OCI-LY1 (cell line): ENCODE results near the gene PIP4K2C.
A peak's percentile ranks its signal among the peaks of the same experiment; 100 is the strongest.

Source experiments
- H2AFZ ChIP-seq: fragments of 200-600 bp; sonication (generic), shearing (Covaris generic); 2 replicates; pipeline ENCODE4 v1.6.0; 2014; ENCODE audit warnings: antibody characterized with exemption, mild to moderate bottlenecking, low read length
- H3F3A ChIP-seq: fragments of 200-600 bp; sonication (generic), shearing (Covaris generic); 2 replicates; pipeline ENCODE4 v1.6.0; 2014; ENCODE audit warnings: mild to moderate bottlenecking, antibody characterized with exemption, low read length, moderate library complexity; ENCODE audit not compliant: insufficient read depth
- H3K27ac ChIP-seq: fragments of 200-600 bp; sonication (generic); 2 replicates; pipeline ENCODE4 v1.5.1; 2014; ENCODE audit warnings: low read length, mixed run types, mild to moderate bottlenecking, low read depth; ENCODE audit not compliant: poor library complexity, severe bottlenecking
- H3K27me3 ChIP-seq: fragments of 200-600 bp; sonication (generic); 2 replicates; pipeline ENCODE4 v1.6.0; 2014; ENCODE audit warnings: antibody characterized with exemption, mild to moderate bottlenecking, low read length, moderate library complexity; ENCODE audit not compliant: insufficient read depth
- H3K36me3 ChIP-seq: fragments of 200-600 bp; sonication (generic); 2 replicates; pipeline ENCODE4 v1.6.1; 2014; ENCODE audit warnings: mild to moderate bottlenecking, antibody characterized with exemption, low read length, moderate library complexity, mixed read lengths; ENCODE audit not compliant: insufficient read depth
- H3K4me1 ChIP-seq: fragments of 200-600 bp; sonication (generic); 2 replicates; pipeline ENCODE4 v1.5.1; 2014; ENCODE audit warnings: mild to moderate bottlenecking, low read length, moderate library complexity; ENCODE audit not compliant: insufficient read depth, severe bottlenecking
- H3K4me2 ChIP-seq: fragments of 200-600 bp; sonication (generic), shearing (Covaris generic); 2 replicates; pipeline ENCODE4 v1.6.1; 2014; ENCODE audit warnings: low read length
- H3K4me3 ChIP-seq: fragments of 200-600 bp; sonication (generic); 2 replicates; pipeline ENCODE4 v1.5.1; 2014; ENCODE audit warnings: low read length, low read depth, mild to moderate bottlenecking, mixed read lengths; ENCODE audit not compliant: poor library complexity, severe bottlenecking
- H3K79me2 ChIP-seq: fragments of 200-600 bp; shearing (Covaris generic); 2 replicates; pipeline ENCODE4 v1.6.1; 2016; ENCODE audit warnings: mixed run types, low read length, mixed read lengths; ENCODE audit not compliant: insufficient read depth
- H3K9ac ChIP-seq: fragments of 200-600 bp; sonication (generic), shearing (Covaris generic); 2 replicates; pipeline ENCODE4 v1.6.1; 2014; ENCODE audit warnings: mild to moderate bottlenecking, low read length, mixed read lengths
- H3K9me2 ChIP-seq: fragments of 200-600 bp; sonication (generic), shearing (Covaris generic); 2 replicates; pipeline ENCODE4 v1.6.1; 2014; ENCODE audit warnings: low read depth, mild to moderate bottlenecking, low read length, mixed read lengths
- H3K9me3 ChIP-seq: fragments of 200-600 bp; shearing (Covaris generic); 2 replicates; pipeline ENCODE4 v1.6.1; 2014; ENCODE audit warnings: low read length, mixed read lengths
- H4K20me1 ChIP-seq: fragments of 200-600 bp; sonication (generic), shearing (Covaris generic); 2 replicates; pipeline ENCODE4 v1.6.0; 2016; ENCODE audit warnings: mild to moderate bottlenecking, low read length; ENCODE audit not compliant: insufficient read depth
- CTCF ChIP-seq: fragments of 200-600 bp; sonication (generic), shearing (Covaris generic); IDR thresholded peaks from 2 replicates; pipeline ENCODE4 v1.5.1; 2017; ENCODE audit warnings: mild to moderate bottlenecking, antibody characterized with exemption, low read length, moderate library complexity, mixed read lengths
- EZH2 ChIP-seq: fragments of 200-600 bp; sonication (generic), shearing (Covaris generic); IDR thresholded peaks from 2 replicates; pipeline ENCODE4 v1.8.0; 2017; ENCODE audit warnings: borderline replicate concordance, mixed run types, mild to moderate bottlenecking, antibody characterized with exemption, low read length, moderate library complexity, mixed read lengths

The PIP4K2C gene

GRCh38 chr12:57548013-57548315, 43.0 kb upstream of the PIP4K2C start:
- no peak overlapping the region for H3K4me3 ChIP-seq
- H3K9me3 ChIP-seq, result no peaks in the 10 kb centered on the region
- H3K27me3 ChIP-seq, result no peaks in the 10 kb centered on the region
- H3K36me3 ChIP-seq, result peaks cover 13% of the 10 kb centered on the region; the same call in 1 of the 2 replicates
- H3K9me2 ChIP-seq, result no peaks in the 10 kb centered on the region
- H3K9ac ChIP-seq, result no peak overlapping the region
- H3F3A ChIP-seq, result no peaks in the 10 kb centered on the region
- TF ChIP-seq EZH2 (no peak), CTCF (no peak)
- H4K20me1 ChIP-seq, result no peaks in the 10 kb centered on the region
- H3K79me2 ChIP-seq, result 0 out of 2 replicates have a peak, but pooled peaks cover 10% of the 10 kb centered on the region
- H2AFZ ChIP-seq, result no peak overlapping the region
- no peak overlapping the region for H3K27ac ChIP-seq
- H3K4me1 ChIP-seq, result peaks cover 44% of the 10 kb centered on the region
- H3K4me2 ChIP-seq, result no peak overlapping the region

GRCh38 chr12:57548488-57548887, 42.5 kb upstream of the PIP4K2C start:
- Histone ChIP-seq H3K4me2 (no peak overlapping the region), H2AFZ (no peak overlapping the region), H3K4me3 (no peak overlapping the region)

GRCh38 chr12:57549203-57549908, 41.6 kb upstream of the PIP4K2C start:
- H2AFZ ChIP-seq, result no peak overlapping the region
- H3K9ac ChIP-seq, result peak overlapping the region; percentile 27; the same call in 1 of the 2 replicates

More at GRCh38 chr12:57548488-57548887, 42.5 kb upstream of the PIP4K2C start:
- no peak for TF ChIP-seq EZH2
- TF ChIP-seq CTCF, result no peak
- Histone ChIP-seq H3F3A (no peaks in the 10 kb centered on the region), H3K27me3 (no peaks in the 10 kb centered on the region), H3K27ac (no peak overlapping the region), H3K9me2 (no peaks in the 10 kb centered on the region), H4K20me1 (no peaks in the 10 kb centered on the region), H3K36me3 (peaks cover 13% of the 10 kb centered on the region; the same call in 1 of the 2 replicates), H3K9me3 (no peaks in the 10 kb centered on the region), H3K4me1 (peaks cover 44% of the 10 kb centered on the region), H3K79me2 (0 out of 2 replicates have a peak, but pooled peaks cover 10% of the 10 kb centered on the region), H3K9ac (no peak overlapping the region)

More at GRCh38 chr12:57549203-57549908, 41.6 kb upstream of the PIP4K2C start:
- TF ChIP-seq EZH2 (no peak), CTCF (no peak)
- Histone ChIP-seq H3K4me2 (peak overlapping the region; percentile 67), H3K36me3 (peaks cover 13% of the 10 kb centered on the region; the same call in 1 of the 2 replicates), H3K4me3 (peak overlapping the region; percentile 57), H3K9me2 (no peaks in the 10 kb centered on the region), H3K9me3 (no peaks in the 10 kb centered on the region), H3K79me2 (0 out of 2 replicates have a peak, but pooled peaks cover 10% of the 10 kb centered on the region), H3K27ac (no peak overlapping the region), H4K20me1 (no peaks in the 10 kb centered on the region), H3F3A (no peaks in the 10 kb centered on the region), H3K4me1 (peaks cover 44% of the 10 kb centered on the region), H3K27me3 (no peaks in the 10 kb centered on the region)
